ENCODE data around the gene MAGT1. TPM values are rescaled to one million over a fixed set of nuclear protein-coding genes. Genes with fewer than 3 reads are reported as not detected.
"Not testable (repeated sequence)": the region's sequence is repeated elsewhere in the genome, so short reads cannot be mapped to it uniquely, and the experiment has no call there.

The MAGT1 gene
- total RNA-seq, 1 experiment from 2014 or later = 44.8 TPM

- DNase-seq = no peak
- H3K36me3 ChIP-seq (replicated peaks; ENCODE audit: control insufficient read depth, insufficient read depth, low read length) = peaks cover 2% of the 10 kb centered on the region
- H3K27me3 ChIP-seq (ENCODE audit: control insufficient read depth, insufficient read depth, low read length) = no peaks in the 10 kb centered on the region
- H3K4me3 ChIP-seq (ENCODE audit: insufficient read depth, low read depth, low read length) = no peak overlapping the region
Observed at GRCh38 chrX:77901506-77901905, 6.3 kb upstream of the MAGT1 start.

- H3K4me3 ChIP-seq (ENCODE audit: insufficient read depth, low read depth, low read length) = peak overlapping the region; percentile 64; the same call in 1 of the 2 replicates
- H3K27me3 ChIP-seq (ENCODE audit: control insufficient read depth, insufficient read depth, low read length) = no peaks in the 10 kb centered on the region
- H3K36me3 ChIP-seq (replicated peaks; ENCODE audit: control insufficient read depth, insufficient read depth, low read length) = peaks cover 2% of the 10 kb centered on the region
- DNase-seq = no peak
Observed at GRCh38 chrX:77900688-77901087, 5.5 kb upstream of the MAGT1 start.

GRCh38 chrX:77899081-77899828 is 4.0 kb upstream of the MAGT1 start, which contains the start of gene COX7B:
COX7B (plus strand) TSS chrX:77899468; CDS start chrX:77899554, 86 bp downstream.
- DNase-seq = peak; percentile 75
- Histone ChIP-seq H3K36me3 (replicated peaks; ENCODE audit: control insufficient read depth, insufficient read depth, low read length) (peaks cover 2% of the 10 kb centered on the region), H3K4me3 (ENCODE audit: insufficient read depth, low read depth, low read length) (peak within 1 kb of the TSS; percentile 64), H3K27me3 (ENCODE audit: control insufficient read depth, insufficient read depth, low read length) (no peaks in the 10 kb centered on the region)

- Histone ChIP-seq H3K36me3 (replicated peaks; ENCODE audit: control insufficient read depth, insufficient read depth, low read length) (no peaks in the 10 kb centered on the region), H3K4me3 (ENCODE audit: insufficient read depth, low read depth, low read length) (no peak overlapping the region), H3K27me3 (ENCODE audit: control insufficient read depth, insufficient read depth, low read length) (no peaks in the 10 kb centered on the region)
- no peak for DNase-seq
Observed at GRCh38 chrX:77893713-77894112, 1.5 kb downstream of the MAGT1 start.

GRCh38 chrX:77892887-77893286 is 2.3 kb downstream of the MAGT1 start:
- DNase-seq = no peak
- Histone ChIP-seq H3K27me3 (ENCODE audit: control insufficient read depth, insufficient read depth, low read length) (no peaks in the 10 kb centered on the region), H3K4me3 (ENCODE audit: insufficient read depth, low read depth, low read length) (no peak overlapping the region), H3K36me3 (replicated peaks; ENCODE audit: control insufficient read depth, insufficient read depth, low read length) (no peaks in the 10 kb centered on the region)

- not testable (repeated sequence) for DNase-seq; H3K27me3 ChIP-seq (ENCODE audit: control insufficient read depth, insufficient read depth, low read length); H3K36me3 ChIP-seq (replicated peaks; ENCODE audit: control insufficient read depth, insufficient read depth, low read length)
Observed at GRCh38 chrX:77881418-77881817, 13.8 kb downstream of the MAGT1 start.

GRCh38 chrX:77875372-77875771 is 19.9 kb downstream of the MAGT1 start:
- H3K27me3 ChIP-seq (ENCODE audit: control insufficient read depth, insufficient read depth, low read length) = no peaks in the 10 kb centered on the region
- H3K4me3 ChIP-seq (ENCODE audit: insufficient read depth, low read depth, low read length) = no peak overlapping the region
- no peak for DNase-seq
- H3K36me3 ChIP-seq (replicated peaks; ENCODE audit: control insufficient read depth, insufficient read depth, low read length) = peaks cover 2% of the 10 kb centered on the region

More at GRCh38 chrX:77881418-77881817, 13.8 kb downstream of the MAGT1 start:
- not testable (repeated sequence) for H3K4me3 ChIP-seq (ENCODE audit: insufficient read depth, low read depth, low read length)

- not testable (repeated sequence) for H3K27me3 ChIP-seq (ENCODE audit: control insufficient read depth, insufficient read depth, low read length); DNase-seq; H3K36me3 ChIP-seq (replicated peaks; ENCODE audit: control insufficient read depth, insufficient read depth, low read length); H3K4me3 ChIP-seq (ENCODE audit: insufficient read depth, low read depth, low read length)
Observed at GRCh38 chrX:77831544-77831943, 63.7 kb downstream of the MAGT1 start.

GRCh38 chrX:77821989-77822388 is 73.2 kb downstream of the MAGT1 start:
- not testable (repeated sequence) for H3K27me3 ChIP-seq (ENCODE audit: control insufficient read depth, insufficient read depth, low read length)

GRCh38 chrX:77820091-77820727 is 75.0 kb downstream of the MAGT1 start:
- no peaks in the 10 kb centered on the region for H3K36me3 ChIP-seq (replicated peaks; ENCODE audit: control insufficient read depth, insufficient read depth, low read length)
- no peak for DNase-seq
- no peak overlapping the region for H3K4me3 ChIP-seq (ENCODE audit: insufficient read depth, low read depth, low read length)
- H3K27me3 ChIP-seq (ENCODE audit: control insufficient read depth, insufficient read depth, low read length) = no peaks in the 10 kb centered on the region

More at GRCh38 chrX:77821989-77822388, 73.2 kb downstream of the MAGT1 start:
- H3K36me3 ChIP-seq (replicated peaks; ENCODE audit: control insufficient read depth, insufficient read depth, low read length); DNase-seq; H3K4me3 ChIP-seq (ENCODE audit: insufficient read depth, low read depth, low read length): not testable (repeated sequence)

GRCh38 chrX:77814210-77814609 is 81.0 kb downstream of the MAGT1 start:
- DNase-seq = no peak
- Histone ChIP-seq H3K36me3 (replicated peaks; ENCODE audit: control insufficient read depth, insufficient read depth, low read length) (no peaks in the 10 kb centered on the region), H3K27me3 (ENCODE audit: control insufficient read depth, insufficient read depth, low read length) (no peaks in the 10 kb centered on the region), H3K4me3 (ENCODE audit: insufficient read depth, low read depth, low read length) (no peak overlapping the region)

GRCh38 chrX:77802201-77802600 is 93.0 kb downstream of the MAGT1 start:
- DNase-seq = no peak
- H3K27me3 ChIP-seq (ENCODE audit: control insufficient read depth, insufficient read depth, low read length) = no peaks in the 10 kb centered on the region
- H3K4me3 ChIP-seq (ENCODE audit: insufficient read depth, low read depth, low read length) = no peak overlapping the region
- no peaks in the 10 kb centered on the region for H3K36me3 ChIP-seq (replicated peaks; ENCODE audit: control insufficient read depth, insufficient read depth, low read length)

- no peaks in the 10 kb centered on the region for H3K27me3 ChIP-seq (ENCODE audit: control insufficient read depth, insufficient read depth, low read length)
- H3K4me3 ChIP-seq (ENCODE audit: insufficient read depth, low read depth, low read length) = no peak overlapping the region
- no peaks in the 10 kb centered on the region for H3K36me3 ChIP-seq (replicated peaks; ENCODE audit: control insufficient read depth, insufficient read depth, low read length)
- DNase-seq = no peak
Observed at GRCh38 chrX:77795124-77795523, 100.1 kb downstream of the MAGT1 start.

GRCh38 chrX:77793946-77794345 is 101.3 kb downstream of the MAGT1 start:
- no peak for DNase-seq
- H3K27me3 ChIP-seq (ENCODE audit: control insufficient read depth, insufficient read depth, low read length) = no peaks in the 10 kb centered on the region
- H3K4me3 ChIP-seq (ENCODE audit: insufficient read depth, low read depth, low read length) = no peak overlapping the region
- H3K36me3 ChIP-seq (replicated peaks; ENCODE audit: control insufficient read depth, insufficient read depth, low read length) = no peaks in the 10 kb centered on the region

GRCh38 chrX:77788050-77788449 is 107.2 kb downstream of the MAGT1 start:
- Histone ChIP-seq H3K27me3 (ENCODE audit: control insufficient read depth, insufficient read depth, low read length) (no peaks in the 10 kb centered on the region), H3K36me3 (replicated peaks; ENCODE audit: control insufficient read depth, insufficient read depth, low read length) (no peaks in the 10 kb centered on the region), H3K4me3 (ENCODE audit: insufficient read depth, low read depth, low read length) (no peak overlapping the region)
- no peak for DNase-seq
